K562 (cell line): ENCODE results near the gene PPP1R3G. TPM values are rescaled to one million over a fixed set of nuclear protein-coding genes. Genes with fewer than 3 reads are reported as not detected.

Experiments
- ATAC-seq: fragments of 200-7000 bp; cut with Tn5 transposase; 3 replicates; pipeline ENCODE4 v1.9.1; 2020; ENCODE audit warnings: moderate library complexity
- BruUV-seq: library from RNA; stranded (reverse); fragments of 400-500 nt; replicated peaks from 2 replicates; lab custom pipeline; 2021; lab: Mats Ljungman, UMichigan
- CTCF ChIA-PET: fragments of 300-600 bp; formaldehyde crosslinking; extraction: SDS; loops from one replicate; lab custom pipeline; 2021; ENCODE audit warnings: low intra/inter-chr PET ratio; lab: Yijun Ruan, JAX
- POLR2A ChIA-PET: fragments of 300-600, 350-650 bp; sonication (Branson Sonifier 250); formaldehyde crosslinking; extraction: SDS; loops from one replicate; lab custom pipeline; 2021; ENCODE audit warnings: antibody characterized with exemption, inconsistent platforms; lab: Yijun Ruan, JAX
- DNase-seq, 4 experiments: peaks; one replicate each; pipeline versions ENCODE4 v3.0.0 to v3.0.0-alpha.2; 2011 to 2018; ENCODE audit warnings: low spot score in 3 of 4, mixed read lengths in 3 of 4; ENCODE audit errors: extremely low read depth in 1 of 4
- FAIRE-seq: peaks from 2 replicates; lab custom pipeline; 2011; peaks lifted over from hg19 to GRCh38; lab: Jason Lieb, UNC
- H2AFZ ChIP-seq: 2 replicates; pipeline ENCODE4 v1.6.0; 2011; ENCODE audit warnings: low read depth, low read length, control low read depth, inconsistent platforms
- H3K27ac ChIP-seq: fragments of 200-600 bp; 3 replicates; pipeline ENCODE4 v1.8.0; 2011; ENCODE audit warnings: low read depth, mild to moderate bottlenecking, control low read depth, inconsistent platforms, low read length, moderate library complexity, mixed read lengths; ENCODE audit errors: extremely low read depth
- H3K27me3 ChIP-seq, 2 experiments: fragments of 300-600 bp in 1 of 2; 2 replicates in 1 of 2; 3 replicates in 1 of 2; pipeline versions ENCODE4 v1.6.0 to v1.8.0; 2011; ENCODE audit warnings: inconsistent platforms in 2 of 2, low read length in 2 of 2, mild to moderate bottlenecking in 1 of 2, mixed read lengths in 1 of 2, moderate library complexity in 1 of 2; ENCODE audit not compliant: control insufficient read depth in 2 of 2, insufficient read depth in 2 of 2
- H3K36me3 ChIP-seq: fragments of 300-600 bp; 3 replicates; pipeline ENCODE4 v1.8.0; 2011; ENCODE audit warnings: mild to moderate bottlenecking, low read length, inconsistent platforms; ENCODE audit not compliant: control insufficient read depth, insufficient read depth
- H3K4me1 ChIP-seq, 2 experiments: fragments of 200-600 bp in 1 of 2; replicated peaks in 1 of 2; 2 replicates in 1 of 2; 3 replicates in 1 of 2; pipeline versions ENCODE4 v1.5.1 to v1.8.0; 2011; ENCODE audit warnings: inconsistent platforms in 2 of 2, low read length in 2 of 2, mild to moderate bottlenecking in 1 of 2, mixed read lengths in 1 of 2, moderate library complexity in 1 of 2; ENCODE audit not compliant: control insufficient read depth in 2 of 2, insufficient read depth in 2 of 2
- H3K4me2 ChIP-seq: 2 replicates; pipeline ENCODE4 v1.6.1; 2011; ENCODE audit warnings: low read length, control low read depth, inconsistent platforms, mixed read lengths; ENCODE audit not compliant: insufficient read depth
- H3K4me3 ChIP-seq: fragments of 200-600 bp; sonication (generic), shearing (Covaris generic); 2 replicates; pipeline ENCODE4 v1.5.1; 2016; ENCODE audit warnings: control low read depth, inconsistent platforms
- H3K79me2 ChIP-seq: fragments of 200-600 bp; 3 replicates; pipeline ENCODE4 v1.8.0; 2011; ENCODE audit warnings: low read length, inconsistent platforms; ENCODE audit not compliant: control insufficient read depth, insufficient read depth
- H3K9ac ChIP-seq, 2 experiments: 2 replicates each; pipeline versions ENCODE4 v1.6.0 to v1.6.1; 2011; ENCODE audit warnings: low read depth in 2 of 2, low read length in 2 of 2, control low read depth in 1 of 2, inconsistent platforms in 1 of 2, mild to moderate bottlenecking in 1 of 2, mixed read lengths in 1 of 2; ENCODE audit not compliant: insufficient read depth in 1 of 2
- H3K9me1 ChIP-seq: one replicate; pipeline ENCODE4 v1.6.0; 2011; ENCODE audit warnings: inconsistent platforms, mild to moderate bottlenecking, low read length, moderate library complexity; ENCODE audit not compliant: control insufficient read depth, insufficient read depth
- H3K9me3 ChIP-seq: replicated peaks from 2 replicates; pipeline ENCODE4 v1.5.1; 2011; ENCODE audit warnings: low read depth, low read length, inconsistent platforms; ENCODE audit not compliant: control insufficient read depth, insufficient read depth
- H4K20me1 ChIP-seq: replicated peaks from 2 replicates; pipeline ENCODE4 v1.6.1; 2011; ENCODE audit warnings: low read length, inconsistent platforms, mixed read lengths; ENCODE audit not compliant: control insufficient read depth, insufficient read depth
- CREM ChIP-seq: IDR thresholded peaks from 2 replicates; pipeline ENCODE4 v1.6.1; 2014; ENCODE audit warnings: antibody characterized with exemption, low read depth
- ELF4 ChIP-seq: fragments of 450-650 bp; formaldehyde crosslinking; IDR thresholded peaks from 2 replicates; pipeline ENCODE4 v1.4.0; 2022; ENCODE audit warnings: missing genetic modification characterization
- RAD21 ChIP-seq, 2 experiments: fragments of 250-450 bp in 1 of 2; fragments of 450-650 bp in 1 of 2; sonication (Bioruptor Pico) in 1 of 2; formaldehyde crosslinking in 1 of 2; IDR thresholded peaks in 1 of 2; conservative IDR thresholded peaks in 1 of 2; 2 replicates each; pipeline versions ENCODE4 v1.4.0 to v1.8.0; 2020 to 2022; ENCODE audit warnings: mild to moderate bottlenecking in 2 of 2, moderate library complexity in 1 of 2
- SMC3 ChIP-seq: conservative IDR thresholded peaks from 2 replicates; pipeline ENCODE4 v1.6.1; 2011; ENCODE audit warnings: low read depth, low read length, improper control_type of control experiment; ENCODE audit not compliant: insufficient read depth
- ZNF830 ChIP-seq: fragments of 250-450 bp; sonication (Bioruptor Pico); IDR thresholded peaks from 2 replicates; pipeline ENCODE4 v1.5.0; 2021; ENCODE audit warnings: mild to moderate bottlenecking
- WGBS: fragments of 100-300 bp; shearing (Covaris generic); methylation state at CpG from one replicate; pipeline ENCODE4 v1.1.6; 2016; ENCODE audit warnings: low coverage, mixed read lengths; ENCODE audit not compliant: insufficient coverage; ENCODE audit errors: missing lambda C conversion rate; 5-methylcytosine and 5-hydroxymethylcytosine counted together
- in situ Hi-C: fragments of 300-500 bp; cut with MboI; formaldehyde crosslinking; loops from 4 replicates; pipeline ENCODE4 v1.15.0; 2018; ENCODE audit warnings: inconsistent platforms, mixed read lengths
- intact Hi-C: fragments of 100-400 bp; cut with micrococcal nuclease; formaldehyde crosslinking; loops from 2 replicates; pipeline ENCODE4 v1.14.2; 2022
- polyA plus RNA-seq, 8 experiments: library from polyadenylated mRNA; depleted of rRNA in 4 of 8; stranded (reverse) in 5 of 8; unstranded in 3 of 8; fragments of >200 nt; fragmentation: Nextera tagmentation in 2 of 8; fragmentation: Illumina TruSeq in 1 of 8; extraction: Ambion mirVana in 2 of 8; extraction: Trizol in 1 of 8; gene quantifications; 2 replicates each; pipeline versions ENCODE4 v1.2.1 to v1.2.3, GENCODE V29; 2011 to 2014; ENCODE audit warnings: inconsistent platforms in 1 of 8, missing spikeins in 1 of 8
- total RNA-seq, 7 experiments: library from RNA; depleted of rRNA in 6 of 7; stranded (reverse); fragments of >200 nt in 6 of 7; fragmentation: Illumina TruSeq in 2 of 7; extraction: Trizol in 2 of 7; gene quantifications; 2 replicates each; pipeline versions ENCODE4 v1.2.1 to v1.2.3, GENCODE V29; 2011 to 2021; ENCODE audit warnings: low replicate concordance in 1 of 7
- TF ChIP-seq, protein P1 (sequence below), 3 experiments: IDR thresholded peaks in 2 of 3; conservative IDR thresholded peaks in 1 of 3; 2 replicates each; pipeline ENCODE4 v1.5.1; 2011 to 2012; ENCODE audit warnings: low read length in 3 of 3, mild to moderate bottlenecking in 3 of 3, control low read depth in 2 of 3, improper control_type of control experiment in 1 of 3, inconsistent platforms in 1 of 3, low read depth in 1 of 3, mixed read lengths in 1 of 3, moderate library complexity in 1 of 3; ENCODE audit not compliant: insufficient read depth in 2 of 3
- TF ChIP-seq, protein P2 (sequence below): fragments of 450-650 bp; formaldehyde crosslinking; IDR thresholded peaks from 2 replicates; pipeline ENCODE4 v1.4.0; 2020; ENCODE audit warnings: mild to moderate bottlenecking, moderate library complexity
- TF ChIP-seq, protein P3 (sequence below): sonication (generic); formaldehyde crosslinking; IDR thresholded peaks from 2 replicates; pipeline ENCODE4 v1.8.1; 2023; ENCODE audit warnings: mild to moderate bottlenecking, missing genetic modification reagents

Gene PPP1R3G
- total and polyA plus RNA-seq, 9 of the 15 experiments (the other 6 are each of a cell fraction or from before 2014, with no cell fraction given) = 0.01 to 0.13 (median 0.01) TPM; not detected in 4

DNA sequence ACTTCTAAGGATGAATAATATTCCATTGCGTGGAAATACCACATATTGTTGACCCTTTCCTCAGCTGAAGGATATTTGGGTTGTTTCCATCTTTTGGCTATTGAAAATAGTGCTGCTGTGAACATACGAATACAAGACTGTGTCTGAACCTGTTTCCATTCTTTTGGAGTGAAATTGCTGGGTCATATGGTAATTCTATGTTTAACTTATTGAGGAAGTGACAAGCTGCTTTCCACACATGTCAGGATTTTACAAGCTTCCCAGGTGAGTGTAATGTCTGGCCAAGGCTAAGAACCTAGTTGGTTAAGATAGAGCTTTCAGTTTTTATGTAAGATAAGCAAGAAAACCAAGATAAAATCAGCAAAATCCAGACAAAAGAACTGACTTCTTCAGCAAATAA, 48.8 kb downstream of the PPP1R3G start (continued):
- TF ChIP-seq ZNF830 = no peak

DNA sequence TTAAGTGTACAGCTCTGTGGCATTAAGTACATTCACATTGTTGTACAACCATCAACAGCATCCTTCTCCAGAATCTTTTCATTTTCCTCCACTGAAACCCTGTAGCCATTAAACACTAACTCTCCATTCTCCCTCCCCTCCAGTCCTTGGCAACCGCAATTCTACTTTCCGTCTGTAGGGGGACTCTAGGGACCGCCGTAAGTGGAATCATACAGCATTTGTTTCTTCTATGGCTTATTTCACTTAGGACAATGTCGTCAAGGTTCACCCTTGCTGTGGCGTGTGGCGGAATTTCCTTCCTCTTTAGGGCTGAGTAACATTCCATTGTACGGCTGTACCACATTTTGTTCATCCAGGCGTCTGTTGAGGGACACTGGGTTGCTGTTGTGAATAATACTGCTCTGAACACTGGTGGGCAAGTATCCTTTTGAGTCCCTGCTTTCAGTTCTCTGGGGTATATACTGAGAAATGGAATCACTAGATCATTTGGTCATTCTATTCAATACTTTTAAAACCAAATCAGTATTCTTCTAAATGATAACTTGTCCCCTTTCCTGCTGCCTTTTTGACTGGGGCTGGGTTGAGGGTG, 50.7 kb downstream of the PPP1R3G start:
- Histone ChIP-seq H3K27me3 (no peaks in the 10 kb centered on the region), H3K79me2 (no peaks in the 10 kb centered on the region), H2AFZ (no peak overlapping the region), H3K27ac (no peak overlapping the region), H3K4me1 (no peaks in the 10 kb centered on the region), H3K4me3 (no peak overlapping the region), H3K9me1 (no peaks in the 10 kb centered on the region), H3K4me2 (no peak overlapping the region), H3K9ac (no peak overlapping the region), H3K9me3 (no peaks in the 10 kb centered on the region), H3K36me3 (no peaks in the 10 kb centered on the region), H4K20me1 (0 out of 2 replicates have a peak, but pooled peaks cover 3% of the 10 kb centered on the region)
- ChIA-PET POLR2A (no interaction called here), CTCF (interaction anchor here (0.7 kb wide), 1 partner anchor 266 kb away, joined by 3 read pairs; no protein-coding TSS in a partner anchor)
- WGBS = 48% methylated on average over 9 of the region's 9 CpGs
- intact Hi-C loops (no loop called here), in situ Hi-C loops (loop anchor here (25.0 kb wide), 1 partner anchor 1401 kb away; no protein-coding TSS in a partner anchor)
- FAIRE-seq = peak; percentile 83
- DNase-seq = peak in 3 of 4 experiments; percentile 53 to 62 (median 58)
- TF ChIP-seq, protein P1, sequence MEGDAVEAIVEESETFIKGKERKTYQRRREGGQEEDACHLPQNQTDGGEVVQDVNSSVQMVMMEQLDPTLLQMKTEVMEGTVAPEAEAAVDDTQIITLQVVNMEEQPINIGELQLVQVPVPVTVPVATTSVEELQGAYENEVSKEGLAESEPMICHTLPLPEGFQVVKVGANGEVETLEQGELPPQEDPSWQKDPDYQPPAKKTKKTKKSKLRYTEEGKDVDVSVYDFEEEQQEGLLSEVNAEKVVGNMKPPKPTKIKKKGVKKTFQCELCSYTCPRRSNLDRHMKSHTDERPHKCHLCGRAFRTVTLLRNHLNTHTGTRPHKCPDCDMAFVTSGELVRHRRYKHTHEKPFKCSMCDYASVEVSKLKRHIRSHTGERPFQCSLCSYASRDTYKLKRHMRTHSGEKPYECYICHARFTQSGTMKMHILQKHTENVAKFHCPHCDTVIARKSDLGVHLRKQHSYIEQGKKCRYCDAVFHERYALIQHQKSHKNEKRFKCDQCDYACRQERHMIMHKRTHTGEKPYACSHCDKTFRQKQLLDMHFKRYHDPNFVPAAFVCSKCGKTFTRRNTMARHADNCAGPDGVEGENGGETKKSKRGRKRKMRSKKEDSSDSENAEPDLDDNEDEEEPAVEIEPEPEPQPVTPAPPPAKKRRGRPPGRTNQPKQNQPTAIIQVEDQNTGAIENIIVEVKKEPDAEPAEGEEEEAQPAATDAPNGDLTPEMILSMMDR (IDR thresholded peaks at IDR 0.05 in 2 of 3, conservative IDR thresholded peaks at IDR 0.05 in 1 of 3; ENCODE audit: insufficient read depth in 2 of 3, low read depth in 1 of 3, low read length in 3 of 3) = peak; percentile 58 to 75 (median 63)
- TF ChIP-seq, protein P2, sequence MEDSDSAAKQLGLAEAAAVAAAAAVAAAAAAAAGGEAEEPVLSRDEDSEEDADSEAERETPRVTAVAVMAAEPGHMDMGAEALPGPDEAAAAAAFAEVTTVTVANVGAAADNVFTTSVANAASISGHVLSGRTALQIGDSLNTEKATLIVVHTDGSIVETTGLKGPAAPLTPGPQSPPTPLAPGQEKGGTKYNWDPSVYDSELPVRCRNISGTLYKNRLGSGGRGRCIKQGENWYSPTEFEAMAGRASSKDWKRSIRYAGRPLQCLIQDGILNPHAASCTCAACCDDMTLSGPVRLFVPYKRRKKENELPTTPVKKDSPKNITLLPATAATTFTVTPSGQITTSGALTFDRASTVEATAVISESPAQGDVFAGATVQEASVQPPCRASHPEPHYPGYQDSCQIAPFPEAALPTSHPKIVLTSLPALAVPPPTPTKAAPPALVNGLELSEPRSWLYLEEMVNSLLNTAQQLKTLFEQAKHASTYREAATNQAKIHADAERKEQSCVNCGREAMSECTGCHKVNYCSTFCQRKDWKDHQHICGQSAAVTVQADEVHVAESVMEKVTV (CRISPR knock-in tag) = no peak
- TF ChIP-seq RAD21 (CRISPR knock-in tag; conservative IDR thresholded peaks at IDR 0.05 in 1 of 2, IDR thresholded peaks at IDR 0.05 in 1 of 2) = peak in 1 of 2 experiments; percentile 35; a peak in 1 of 4 replicates
- 0 out of 2 replicates have a peak, but pooled peaks have one; percentile 7 for TF ChIP-seq CREM
- no peak for TF ChIP-seq ELF4 (CRISPR knock-in tag)
- 0 out of 2 replicates have a peak, but pooled peaks have one; percentile 10 for TF ChIP-seq SMC3
- TF ChIP-seq, protein P3, sequence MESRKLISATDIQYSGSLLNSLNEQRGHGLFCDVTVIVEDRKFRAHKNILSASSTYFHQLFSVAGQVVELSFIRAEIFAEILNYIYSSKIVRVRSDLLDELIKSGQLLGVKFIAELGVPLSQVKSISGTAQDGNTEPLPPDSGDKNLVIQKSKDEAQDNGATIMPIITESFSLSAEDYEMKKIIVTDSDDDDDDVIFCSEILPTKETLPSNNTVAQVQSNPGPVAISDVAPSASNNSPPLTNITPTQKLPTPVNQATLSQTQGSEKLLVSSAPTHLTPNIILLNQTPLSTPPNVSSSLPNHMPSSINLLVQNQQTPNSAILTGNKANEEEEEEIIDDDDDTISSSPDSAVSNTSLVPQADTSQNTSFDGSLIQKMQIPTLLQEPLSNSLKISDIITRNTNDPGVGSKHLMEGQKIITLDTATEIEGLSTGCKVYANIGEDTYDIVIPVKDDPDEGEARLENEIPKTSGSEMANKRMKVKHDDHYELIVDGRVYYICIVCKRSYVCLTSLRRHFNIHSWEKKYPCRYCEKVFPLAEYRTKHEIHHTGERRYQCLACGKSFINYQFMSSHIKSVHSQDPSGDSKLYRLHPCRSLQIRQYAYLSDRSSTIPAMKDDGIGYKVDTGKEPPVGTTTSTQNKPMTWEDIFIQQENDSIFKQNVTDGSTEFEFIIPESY (CRISPR knock-in tag) = peak; percentile 56; the same call in 1 of the 2 replicates
- no TSS peak for BruUV-seq
- ATAC-seq = peak; percentile 93
